Left renal cortex interstitium (tissue), 4 donors: ENCODE data around the gene LIMCH1. TPM values are rescaled to one million over a fixed set of nuclear protein-coding genes. Genes with fewer than 3 reads are reported as not detected.

Experiments used
- DNase-seq, 4 donors: peaks; one replicate each; pipeline ENCODE4 v3.0.0-alpha.2; 2013; ENCODE audit warnings: low read depth in 4 of 4, low spot score in 2 of 4, missing footprints in 1 of 4
- polyA plus RNA-seq, 4 donors: library from polyadenylated mRNA; unstranded; fragments of 120-200 nt; gene quantifications; one replicate each; pipeline ENCODE4 v1.2.1, GENCODE V29; 2013; ENCODE audit not compliant: insufficient read length in 4 of 4

Gene LIMCH1
- polyA plus RNA-seq, 4 donors = 88.6 to 106 (median 98.2) TPM

- DNase-seq = no peak
Observed at GRCh38 chr4:41526628-41527027, 11.3 kb upstream of the LIMCH1 start.

GRCh38 chr4:41528512-41529205 lies 9.3 kb upstream of the LIMCH1 start:
- DNase-seq = no peak

- no peak for DNase-seq
Observed at GRCh38 chr4:41530741-41531140, 7.2 kb upstream of the LIMCH1 start.

- DNase-seq = no peak
Observed at GRCh38 chr4:41532336-41532735, 5.6 kb upstream of the LIMCH1 start.

- no peak for DNase-seq
Observed at GRCh38 chr4:41532882-41533281, 5.1 kb upstream of the LIMCH1 start.

GRCh38 chr4:41533680-41534079 lies 4.3 kb upstream of the LIMCH1 start:
- DNase-seq = no peak

- DNase-seq = no peak
Observed at GRCh38 chr4:41534404-41534803, 3.6 kb upstream of the LIMCH1 start.

GRCh38 chr4:41535911-41536371 lies 2.0 kb upstream of the LIMCH1 start:
- no peak for DNase-seq

GRCh38 chr4:41537292-41537890 lies 566 bp upstream of the LIMCH1 start:
- no peak for DNase-seq

GRCh38 chr4:41538887-41539498 lies 1.0 kb downstream of the LIMCH1 start:
- no peak for DNase-seq

GRCh38 chr4:41539711-41540110 lies 1.8 kb downstream of the LIMCH1 start:
- no peak for DNase-seq

GRCh38 chr4:41540687-41541086 lies 2.7 kb downstream of the LIMCH1 start:
- DNase-seq = no peak

GRCh38 chr4:41541687-41542094 lies 3.7 kb downstream of the LIMCH1 start:
- no peak for DNase-seq

- no peak for DNase-seq
Observed at GRCh38 chr4:41542526-41543275, 4.7 kb downstream of the LIMCH1 start.

GRCh38 chr4:41545238-41545637 lies 7.3 kb downstream of the LIMCH1 start:
- no peak for DNase-seq

GRCh38 chr4:41546638-41547037 lies 8.7 kb downstream of the LIMCH1 start:
- DNase-seq = no peak

- no peak for DNase-seq
Observed at GRCh38 chr4:41548305-41548880, 10.4 kb downstream of the LIMCH1 start.

- no peak for DNase-seq
Observed at GRCh38 chr4:41549478-41549877, 11.5 kb downstream of the LIMCH1 start.

GRCh38 chr4:41550308-41550707 lies 12.4 kb downstream of the LIMCH1 start:
- no peak for DNase-seq

GRCh38 chr4:41551536-41551935 lies 13.6 kb downstream of the LIMCH1 start:
- DNase-seq = no peak

GRCh38 chr4:41554905-41555304 lies 16.9 kb downstream of the LIMCH1 start:
- no peak for DNase-seq
